Colonic mucosa (tissue), 4 donors: ENCODE results near the gene ADGRL1. TPM values are rescaled to one million over a fixed set of nuclear protein-coding genes. Genes with fewer than 3 reads are reported as not detected.
A peak's percentile ranks its signal among the peaks of the same experiment; 100 is the strongest.

Experiments used
- DNase-seq: peaks from one replicate; pipeline ENCODE4 v3.0.0-alpha.2; 2020
- H3K27ac ChIP-seq: fragments of 200-600 bp; one replicate; pipeline ENCODE4 v1.8.0; 2021
- H3K27me3 ChIP-seq: fragments of 200-600 bp; one replicate; pipeline ENCODE4 v1.8.0; 2021
- H3K36me3 ChIP-seq: fragments of 200-600 bp; one replicate; pipeline ENCODE4 v1.8.0; 2021
- H3K4me1 ChIP-seq: fragments of 200-600 bp; one replicate; pipeline ENCODE4 v1.8.0; 2021; ENCODE audit warnings: mild to moderate bottlenecking
- H3K4me3 ChIP-seq: fragments of 200-600 bp; one replicate; pipeline ENCODE4 v1.8.0; 2021
- H3K9ac ChIP-seq, 2 donors: one replicate each; pipeline ENCODE4 v1.7.0; 2013; ENCODE audit warnings: control low read depth in 2 of 2, low read depth in 2 of 2, low read length in 2 of 2
- H3K9me3 ChIP-seq: fragments of 200-600 bp; one replicate; pipeline ENCODE4 v1.8.0; 2021
- intact Hi-C: fragments of 100-400 bp; cut with DNase I; formaldehyde crosslinking; loops from one replicate; pipeline ENCODE4 v1.14.1; 2022
- total RNA-seq, 2 donors: library from RNA; stranded (reverse); fragmentation: NEBNext Ultra II Directional in 1 of 2; extraction: Animal tissue kit (Norgen Biotek cat#: 25700) in 1 of 2; gene quantifications; one replicate each; pipeline ENCODE4 v1.2.1, GENCODE V29; 2021
- TF ChIP-seq, protein P1 (sequence below): fragments of 200-600 bp; IDR thresholded peaks from one replicate; pipeline ENCODE4 v1.8.0; 2022; ENCODE audit warnings: antibody characterized with exemption, mild to moderate bottlenecking
- donor health status: healthy.
- donor health status: DM: no; HTN: no; CAD: no.
- donor health status: DM: no; HTN: no; CAD: no.

The ADGRL1 gene
- total RNA-seq, 2 donors from 2014 or later = 18.4 to 28.0 TPM

- TF ChIP-seq, protein P1, sequence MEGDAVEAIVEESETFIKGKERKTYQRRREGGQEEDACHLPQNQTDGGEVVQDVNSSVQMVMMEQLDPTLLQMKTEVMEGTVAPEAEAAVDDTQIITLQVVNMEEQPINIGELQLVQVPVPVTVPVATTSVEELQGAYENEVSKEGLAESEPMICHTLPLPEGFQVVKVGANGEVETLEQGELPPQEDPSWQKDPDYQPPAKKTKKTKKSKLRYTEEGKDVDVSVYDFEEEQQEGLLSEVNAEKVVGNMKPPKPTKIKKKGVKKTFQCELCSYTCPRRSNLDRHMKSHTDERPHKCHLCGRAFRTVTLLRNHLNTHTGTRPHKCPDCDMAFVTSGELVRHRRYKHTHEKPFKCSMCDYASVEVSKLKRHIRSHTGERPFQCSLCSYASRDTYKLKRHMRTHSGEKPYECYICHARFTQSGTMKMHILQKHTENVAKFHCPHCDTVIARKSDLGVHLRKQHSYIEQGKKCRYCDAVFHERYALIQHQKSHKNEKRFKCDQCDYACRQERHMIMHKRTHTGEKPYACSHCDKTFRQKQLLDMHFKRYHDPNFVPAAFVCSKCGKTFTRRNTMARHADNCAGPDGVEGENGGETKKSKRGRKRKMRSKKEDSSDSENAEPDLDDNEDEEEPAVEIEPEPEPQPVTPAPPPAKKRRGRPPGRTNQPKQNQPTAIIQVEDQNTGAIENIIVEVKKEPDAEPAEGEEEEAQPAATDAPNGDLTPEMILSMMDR = no peak
- Histone ChIP-seq H3K4me1 (no peaks in the 10 kb centered on the region), H3K9ac (no peak overlapping the region), H3K36me3 (no peaks in the 10 kb centered on the region), H3K27me3 (no peaks in the 10 kb centered on the region), H3K9me3 (no peaks in the 10 kb centered on the region), H3K27ac (no peak overlapping the region), H3K4me3 (no peak overlapping the region)
- intact Hi-C loops = loop anchor here (10.0 kb wide), 1 partner anchor 334 kb away; the partner anchor contains the start of gene PTGER1
- no peak for DNase-seq
These were observed 64.9 kb downstream of the ADGRL1 start for GRCh38 chr19:14141041-14141440.

GRCh38 chr19:14139944-14140343 lies 66.0 kb downstream of the ADGRL1 start:
- Histone ChIP-seq H3K27me3 (no peaks in the 10 kb centered on the region), H3K9me3 (no peaks in the 10 kb centered on the region), H3K4me3 (no peak overlapping the region), H3K9ac (no peak overlapping the region), H3K4me1 (peaks cover 5% of the 10 kb centered on the region), H3K36me3 (no peaks in the 10 kb centered on the region), H3K27ac (no peak overlapping the region)
- intact Hi-C loops = loop anchor here (10.0 kb wide), 1 partner anchor 335 kb away; the partner anchor contains the start of gene PTGER1
- DNase-seq = no peak
- TF ChIP-seq, protein P1 = no peak

DNA sequence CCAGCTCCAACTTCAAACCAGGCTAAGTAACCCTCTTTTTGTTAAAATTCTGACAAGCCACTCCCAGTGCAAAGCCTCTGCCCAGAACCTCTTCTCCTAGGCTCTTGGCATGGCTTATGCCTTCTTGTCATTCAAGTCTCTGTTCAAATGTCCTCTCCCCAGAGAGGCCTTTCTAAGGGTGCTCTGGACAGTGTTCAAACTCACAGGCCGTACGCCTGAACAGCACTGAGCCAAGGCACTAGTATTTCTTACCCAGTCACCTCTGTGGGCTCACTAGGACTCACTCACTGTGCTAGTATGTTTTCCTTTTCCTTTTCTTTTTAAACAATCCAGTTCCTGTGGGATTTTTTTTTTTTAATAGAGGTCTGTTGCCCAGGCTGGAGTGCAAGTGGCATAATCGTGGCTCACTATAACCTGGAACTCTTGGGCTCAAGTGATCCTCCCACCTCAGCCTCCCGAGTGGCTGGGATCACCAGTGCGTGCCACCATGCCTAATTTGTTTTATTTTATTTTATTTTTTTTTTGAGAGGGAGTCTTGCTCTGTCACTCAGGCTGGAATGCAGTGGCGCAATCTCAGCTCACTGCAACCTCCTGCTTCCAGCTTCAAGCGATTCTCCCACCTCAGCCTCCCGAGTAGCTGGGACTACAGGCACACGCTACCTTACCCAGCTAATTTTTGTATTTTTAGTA lies 67.2 kb downstream of the ADGRL1 start:
- no peak for DNase-seq
- peaks cover 5% of the 10 kb centered on the region for H3K4me1 ChIP-seq
- intact Hi-C loops = no loop called here
- no peak overlapping the region for H3K9ac ChIP-seq
- H3K4me3 ChIP-seq = no peak overlapping the region
- no peaks in the 10 kb centered on the region for H3K27me3 ChIP-seq
- no peaks in the 10 kb centered on the region for H3K36me3 ChIP-seq
- no peaks in the 10 kb centered on the region for H3K9me3 ChIP-seq
- TF ChIP-seq, protein P1 = no peak
- no peak overlapping the region for H3K27ac ChIP-seq

- H3K36me3 ChIP-seq = no peaks in the 10 kb centered on the region
- peak; percentile 98 for DNase-seq
- H3K27me3 ChIP-seq = no peaks in the 10 kb centered on the region
- intact Hi-C loops = no loop called here
- H3K27ac ChIP-seq = peak within 1 kb of the TSS; percentile 91
- H3K4me1 ChIP-seq = peaks cover 5% of the 10 kb centered on the region
- TF ChIP-seq, protein P1 = peak; percentile 81
- peak within 1 kb of the TSS; percentile 76 for H3K4me3 ChIP-seq
- H3K9me3 ChIP-seq = no peaks in the 10 kb centered on the region
- peak within 1 kb of the TSS; percentile 66 to 74 for H3K9ac ChIP-seq
These were observed 69.3 kb downstream of the ADGRL1 start, which contains the start of gene ASF1B for GRCh38 chr19:14136509-14137281. TSS of gene ASF1B (minus strand) at chr19:14136589. CDS start at chr19:14136456, 133 bp downstream.

DNA sequence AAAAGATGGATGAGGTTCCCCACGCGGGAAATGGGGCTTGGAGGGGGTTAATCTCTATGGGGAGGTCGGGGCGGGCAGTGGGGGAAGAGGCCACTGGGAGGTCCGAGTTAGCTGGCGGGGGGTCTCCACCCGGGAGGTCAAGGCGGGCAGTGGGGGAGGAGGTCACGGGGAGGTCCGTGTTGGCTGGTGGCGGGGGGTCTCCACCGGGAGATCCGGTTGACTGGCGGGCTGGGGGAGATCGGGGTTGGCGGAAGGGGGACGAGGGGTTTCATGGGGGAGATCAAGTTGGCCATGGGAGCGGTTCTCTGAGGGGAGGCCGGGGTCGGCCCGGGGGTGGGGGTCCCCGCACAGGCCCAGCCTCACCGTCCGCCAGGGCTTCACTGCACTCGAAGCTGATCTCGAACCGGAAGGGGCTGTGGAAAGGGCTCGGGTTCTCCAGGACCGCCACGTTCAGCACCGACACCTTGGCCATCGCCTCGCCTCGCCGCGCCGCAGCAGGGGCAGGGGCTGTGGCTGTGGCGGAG lies 69.9 kb downstream of the ADGRL1 start:
- Histone ChIP-seq H3K36me3 (no peaks in the 10 kb centered on the region), H3K27ac (peak overlapping the region; percentile 91), H3K9ac (peak overlapping the region; percentile 46 to 63), H3K4me1 (peaks cover 5% of the 10 kb centered on the region), H3K27me3 (no peaks in the 10 kb centered on the region), H3K4me3 (peak overlapping the region; percentile 76), H3K9me3 (no peaks in the 10 kb centered on the region)
- intact Hi-C loops = no loop called here
- TF ChIP-seq, protein P1 = no peak
- peak; percentile 30 for DNase-seq
